Measurements from ENCODE around the gene DOCK4.

DOCK4 gene

DNA sequence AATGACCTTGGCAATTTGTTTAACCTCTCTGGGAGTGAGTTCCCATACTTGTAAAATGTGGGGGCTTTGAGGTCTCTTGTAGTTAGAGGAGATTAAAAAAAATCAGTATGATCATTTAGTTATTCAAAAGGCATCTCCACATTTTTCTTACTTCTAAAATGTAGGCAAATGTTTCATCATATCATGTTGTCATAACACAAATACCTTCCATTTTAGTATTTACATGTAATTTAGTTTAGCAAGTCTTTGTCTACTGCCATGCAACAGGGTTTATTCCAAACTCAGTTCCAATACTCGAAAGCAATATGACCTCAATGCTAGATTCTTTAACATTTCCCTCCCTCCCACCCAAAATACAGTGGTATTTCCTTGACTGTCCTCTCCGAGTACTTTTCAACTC, 381.2 kb downstream of the DOCK4 start:
- TF ChIP-seq, protein P1, sequence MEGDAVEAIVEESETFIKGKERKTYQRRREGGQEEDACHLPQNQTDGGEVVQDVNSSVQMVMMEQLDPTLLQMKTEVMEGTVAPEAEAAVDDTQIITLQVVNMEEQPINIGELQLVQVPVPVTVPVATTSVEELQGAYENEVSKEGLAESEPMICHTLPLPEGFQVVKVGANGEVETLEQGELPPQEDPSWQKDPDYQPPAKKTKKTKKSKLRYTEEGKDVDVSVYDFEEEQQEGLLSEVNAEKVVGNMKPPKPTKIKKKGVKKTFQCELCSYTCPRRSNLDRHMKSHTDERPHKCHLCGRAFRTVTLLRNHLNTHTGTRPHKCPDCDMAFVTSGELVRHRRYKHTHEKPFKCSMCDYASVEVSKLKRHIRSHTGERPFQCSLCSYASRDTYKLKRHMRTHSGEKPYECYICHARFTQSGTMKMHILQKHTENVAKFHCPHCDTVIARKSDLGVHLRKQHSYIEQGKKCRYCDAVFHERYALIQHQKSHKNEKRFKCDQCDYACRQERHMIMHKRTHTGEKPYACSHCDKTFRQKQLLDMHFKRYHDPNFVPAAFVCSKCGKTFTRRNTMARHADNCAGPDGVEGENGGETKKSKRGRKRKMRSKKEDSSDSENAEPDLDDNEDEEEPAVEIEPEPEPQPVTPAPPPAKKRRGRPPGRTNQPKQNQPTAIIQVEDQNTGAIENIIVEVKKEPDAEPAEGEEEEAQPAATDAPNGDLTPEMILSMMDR (conservative IDR thresholded peaks at IDR 0.05; ENCODE audit: low read depth, low read length), result no peak
- H3K4me3 ChIP-seq (ENCODE audit: low read depth, low read length), result no peak overlapping the region
- no peak for DNase-seq (ENCODE audit: low read depth)

DNA sequence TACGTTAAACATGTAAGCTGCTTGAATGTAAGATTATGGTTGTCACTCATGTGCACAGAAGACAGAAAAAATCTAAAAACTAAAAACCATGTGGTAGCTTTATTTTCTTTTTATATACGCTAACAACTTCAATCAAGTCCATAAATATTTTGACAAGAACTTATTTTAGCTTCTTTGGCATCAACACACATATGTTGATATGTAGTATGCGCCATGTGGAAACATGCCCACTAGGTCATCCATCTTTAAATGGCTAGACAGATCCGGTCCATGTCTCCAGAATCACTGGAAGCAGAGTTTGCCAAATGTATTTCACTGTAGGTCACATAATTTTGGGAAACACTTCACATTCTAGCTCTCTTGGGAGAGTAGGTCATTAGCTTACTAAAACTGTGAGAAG, 382.4 kb downstream of the DOCK4 start:
- no peak for DNase-seq (ENCODE audit: low read depth)
- TF ChIP-seq, protein P1 (conservative IDR thresholded peaks at IDR 0.05; ENCODE audit: low read depth, low read length), result no peak
- no peak overlapping the region for H3K4me3 ChIP-seq (ENCODE audit: low read depth, low read length)

DNA sequence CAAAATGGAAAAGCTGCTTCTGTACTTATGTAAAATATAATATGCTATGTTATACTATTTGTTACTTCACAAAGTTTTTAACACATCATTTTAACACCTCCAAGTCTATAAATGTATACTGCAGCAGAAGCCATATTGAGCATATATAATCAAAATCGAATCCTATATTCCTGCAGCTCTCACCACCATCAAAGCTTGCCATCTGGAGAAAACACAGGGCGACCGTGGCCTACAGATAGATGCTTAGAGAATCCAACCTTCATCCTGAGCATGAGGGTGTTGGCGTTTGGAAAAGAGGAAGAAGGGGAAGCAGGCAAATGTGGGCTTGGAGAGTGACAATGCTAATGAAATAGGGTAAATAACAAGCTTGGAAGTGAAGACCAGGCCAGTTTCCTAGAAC, 385.2 kb downstream of the DOCK4 start:
- DNase-seq (ENCODE audit: low read depth), result no peak
- TF ChIP-seq, protein P1 (conservative IDR thresholded peaks at IDR 0.05; ENCODE audit: low read depth, low read length), result no peak
- H3K4me3 ChIP-seq (ENCODE audit: low read depth, low read length), result no peak overlapping the region

DNA sequence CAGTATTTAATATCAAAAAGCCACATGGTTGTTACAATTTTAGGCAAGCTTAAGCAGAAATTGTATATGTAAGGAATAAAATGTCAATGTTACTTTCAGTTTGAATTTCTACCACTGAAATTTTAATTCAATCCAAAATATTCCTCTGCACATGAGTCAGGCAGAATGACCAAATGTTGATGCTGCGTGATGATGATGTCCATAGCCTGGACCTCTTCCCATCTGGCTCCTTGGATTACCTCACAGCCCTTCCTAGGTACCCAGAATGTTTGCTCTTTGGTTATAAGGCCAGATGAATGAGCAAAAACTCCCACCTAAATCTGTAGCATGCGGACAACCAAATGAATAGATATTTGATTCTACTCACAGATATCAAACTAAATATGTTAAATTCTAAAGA, 385.6 kb downstream of the DOCK4 start:
- no peak for DNase-seq (ENCODE audit: low read depth)
- TF ChIP-seq, protein P1 (conservative IDR thresholded peaks at IDR 0.05; ENCODE audit: low read depth, low read length), result no peak

DNA sequence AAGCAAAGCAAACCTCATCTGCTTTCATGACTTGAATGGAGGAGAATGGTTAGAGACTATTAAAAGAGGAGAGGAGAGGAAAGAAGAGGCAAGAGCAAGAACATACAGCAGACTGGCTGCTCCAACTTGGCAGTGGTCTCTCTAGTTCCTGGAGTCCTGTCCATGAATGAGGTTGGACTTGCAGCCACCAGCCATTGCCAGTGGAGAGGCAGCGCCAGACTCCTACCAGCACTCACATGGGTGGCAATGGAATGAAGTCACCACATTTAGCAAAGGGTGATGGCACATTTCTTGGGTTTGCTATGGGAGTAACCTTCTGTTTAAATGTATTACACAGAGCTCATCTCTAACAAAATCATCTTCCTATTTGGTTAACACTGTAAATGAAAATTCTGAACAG, 386.1 kb downstream of the DOCK4 start:
- TF ChIP-seq, protein P1 (conservative IDR thresholded peaks at IDR 0.05; ENCODE audit: low read depth, low read length), result no peak
- no peak overlapping the region for H3K4me3 ChIP-seq (ENCODE audit: low read depth, low read length)
- no peak for DNase-seq (ENCODE audit: low read depth)

More for the DNA sequence above, 385.6 kb downstream of the DOCK4 start:
- no peak overlapping the region for H3K4me3 ChIP-seq (ENCODE audit: low read depth, low read length)

DNA sequence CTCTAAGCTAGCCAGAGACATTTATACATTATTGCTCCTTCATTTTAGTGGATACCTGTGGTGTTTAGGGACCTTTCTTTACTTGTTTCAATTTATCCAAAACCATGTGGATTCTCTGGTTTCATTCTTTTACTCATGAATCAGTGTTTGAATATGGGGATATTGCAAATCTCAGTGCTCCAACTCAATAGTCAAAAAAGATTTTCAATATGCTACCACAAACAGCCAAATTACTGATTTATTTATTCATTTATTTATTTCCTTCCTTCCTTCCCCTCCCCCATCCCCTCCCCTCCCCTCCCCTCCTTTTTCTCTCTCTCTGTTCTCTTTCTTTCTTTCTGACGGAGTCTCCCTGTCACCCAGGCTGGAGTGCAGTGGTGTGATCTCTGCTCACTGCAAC, 390.8 kb downstream of the DOCK4 start:
- TF ChIP-seq, protein P1 (conservative IDR thresholded peaks at IDR 0.05; ENCODE audit: low read depth, low read length), result no peak
- no peak overlapping the region for H3K4me3 ChIP-seq (ENCODE audit: low read depth, low read length)
- DNase-seq (ENCODE audit: low read depth), result no peak

DNA sequence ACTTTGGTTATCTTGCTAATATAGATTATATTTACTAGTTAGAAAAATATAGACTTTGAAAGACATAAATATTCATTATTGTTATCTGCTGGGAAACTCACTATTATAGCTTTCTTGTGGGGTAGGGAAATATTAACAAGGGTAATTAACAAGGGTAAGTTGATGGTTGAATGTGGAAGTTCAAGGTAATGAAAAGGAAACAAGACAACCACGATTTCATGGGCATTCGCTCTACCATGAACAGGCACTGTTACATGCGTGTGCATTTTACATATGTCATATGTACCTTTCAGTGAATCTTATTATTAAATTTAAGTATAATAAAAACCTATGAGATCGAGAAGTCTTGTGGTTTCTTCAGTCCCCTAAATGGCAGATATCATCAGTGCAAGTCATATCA, 392.9 kb downstream of the DOCK4 start:
- TF ChIP-seq, protein P1 (conservative IDR thresholded peaks at IDR 0.05; ENCODE audit: low read depth, low read length), result no peak
- no peak for DNase-seq (ENCODE audit: low read depth)
- no peak overlapping the region for H3K4me3 ChIP-seq (ENCODE audit: low read depth, low read length)
